HEK293T (cell line): Measurements from ENCODE around the gene IFFO2.
"Not testable (repeated sequence)": the region's sequence is repeated elsewhere in the genome, so short reads cannot be mapped to it uniquely, and the experiment has no call there.

Experiments used
- CTCF ChIA-PET: fragments of 350-600 bp; formaldehyde crosslinking; extraction: SDS; loops from one replicate; lab custom pipeline; 2021; ENCODE audit warnings: antibody characterized with exemption, inconsistent platforms; lab: Yijun Ruan, JAX
- POLR2A ChIA-PET: fragments of 350-600 bp; formaldehyde crosslinking; extraction: SDS; loops from one replicate; lab custom pipeline; 2020; ENCODE audit warnings: antibody characterized with exemption, inconsistent platforms; lab: Yijun Ruan, JAX
- DNase-seq: peaks from one replicate; pipeline ENCODE4 v3.0.0; 2012; ENCODE audit warnings: mixed read lengths; ENCODE audit errors: extremely low spot score
- ARNT ChIP-seq: fragments of 450-650 bp; IDR thresholded peaks from 2 replicates; pipeline ENCODE4 v1.6.1; 2017; ENCODE audit warnings: mild to moderate bottlenecking
- BHLHE40 ChIP-seq: fragments of 450-650 bp; IDR thresholded peaks from 2 replicates; pipeline ENCODE4 v1.6.1; 2016; ENCODE audit warnings: mild to moderate bottlenecking, moderate library complexity, borderline replicate concordance
- CTBP1 ChIP-seq: fragments of 450-650 bp; IDR thresholded peaks from 2 replicates; pipeline ENCODE4 v1.6.1; 2016; ENCODE audit warnings: borderline replicate concordance
- ELF4 ChIP-seq: fragments of 450-650 bp; IDR thresholded peaks from 2 replicates; pipeline ENCODE4 v1.6.1; 2017; ENCODE audit warnings: antibody characterized with exemption
- FOXA1 ChIP-seq: fragments of 450-650 bp; IDR thresholded peaks from 2 replicates; pipeline ENCODE4 v1.6.1; 2016; ENCODE audit warnings: mild to moderate bottlenecking
- FOXK2 ChIP-seq: fragments of 450-650 bp; IDR thresholded peaks from 2 replicates; pipeline ENCODE4 v1.6.1; 2016; ENCODE audit warnings: mild to moderate bottlenecking
- FOXM1 ChIP-seq: fragments of 450-650 bp; IDR thresholded peaks from 2 replicates; pipeline ENCODE4 v1.6.1; 2017; ENCODE audit warnings: mild to moderate bottlenecking, borderline replicate concordance
- HDGF ChIP-seq: fragments of 450-650 bp; IDR thresholded peaks from 2 replicates; pipeline ENCODE4 v1.6.1; 2017; ENCODE audit warnings: antibody characterized with exemption, borderline replicate concordance
- L3MBTL2 ChIP-seq: fragments of 450-650 bp; conservative IDR thresholded peaks from 2 replicates; pipeline ENCODE4 v1.6.1; 2016; ENCODE audit warnings: mild to moderate bottlenecking
- LEF1 ChIP-seq: fragments of 450-650 bp; IDR thresholded peaks from 2 replicates; pipeline ENCODE4 v1.6.1; 2017; ENCODE audit warnings: mild to moderate bottlenecking, borderline replicate concordance
- NFRKB ChIP-seq: fragments of 450-650 bp; IDR thresholded peaks from 2 replicates; pipeline ENCODE4 v1.6.1; 2016; ENCODE audit warnings: mild to moderate bottlenecking, moderate library complexity
- PKNOX1 ChIP-seq: fragments of 450-650 bp; IDR thresholded peaks from 2 replicates; pipeline ENCODE4 v1.6.1; 2016
- SP1 ChIP-seq: fragments of 450-650 bp; IDR thresholded peaks from 2 replicates; pipeline ENCODE4 v1.6.1; 2017
- SUZ12 ChIP-seq: fragments of 450-650 bp; IDR thresholded peaks from 2 replicates; pipeline ENCODE4 v1.6.1; 2016; ENCODE audit warnings: mild to moderate bottlenecking
- TARDBP ChIP-seq: fragments of 450-650 bp; IDR thresholded peaks from 2 replicates; pipeline ENCODE4 v1.6.1; 2016
- ZNF384 ChIP-seq: fragments of 450-650 bp; IDR thresholded peaks from 2 replicates; pipeline ENCODE4 v1.6.1; 2016

The IFFO2 gene

GRCh38 chr1:18870957-18871356, 85.5 kb downstream of the IFFO2 start:
- DNase-seq: no peak
- no peak for TF ChIP-seq CTBP1
- no peak for TF ChIP-seq LEF1
- TF ChIP-seq SUZ12: no peak
- TF ChIP-seq ELF4: no peak
- no peak for TF ChIP-seq BHLHE40
- TF ChIP-seq ARNT: no peak
- TF ChIP-seq FOXM1: no peak
- no peak for TF ChIP-seq FOXA1
- no peak for TF ChIP-seq NFRKB
- no peak for TF ChIP-seq ZNF384
- TF ChIP-seq PKNOX1: no peak
- no peak for TF ChIP-seq TARDBP
- no peak for TF ChIP-seq L3MBTL2
- no peak for TF ChIP-seq HDGF
- TF ChIP-seq SP1: no peak
- no peak for TF ChIP-seq FOXK2
- ChIA-PET POLR2A (no interaction called here), CTCF (no interaction called here)

DNA sequence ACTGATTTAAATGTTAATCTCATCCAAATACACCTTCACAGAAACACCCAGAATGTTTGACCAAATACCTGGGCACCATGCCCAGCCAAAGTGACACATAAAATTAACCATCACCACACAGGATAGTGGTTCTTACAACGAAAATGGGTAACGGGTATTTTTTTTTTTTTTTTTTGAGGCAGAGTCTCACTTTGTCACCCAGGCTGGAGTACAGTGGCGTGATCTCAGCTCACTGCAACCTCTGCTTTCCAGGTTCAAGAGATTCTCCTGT, 85.9 kb downstream of the IFFO2 start:
- CTCF ChIA-PET: not testable (repeated sequence)

DNA sequence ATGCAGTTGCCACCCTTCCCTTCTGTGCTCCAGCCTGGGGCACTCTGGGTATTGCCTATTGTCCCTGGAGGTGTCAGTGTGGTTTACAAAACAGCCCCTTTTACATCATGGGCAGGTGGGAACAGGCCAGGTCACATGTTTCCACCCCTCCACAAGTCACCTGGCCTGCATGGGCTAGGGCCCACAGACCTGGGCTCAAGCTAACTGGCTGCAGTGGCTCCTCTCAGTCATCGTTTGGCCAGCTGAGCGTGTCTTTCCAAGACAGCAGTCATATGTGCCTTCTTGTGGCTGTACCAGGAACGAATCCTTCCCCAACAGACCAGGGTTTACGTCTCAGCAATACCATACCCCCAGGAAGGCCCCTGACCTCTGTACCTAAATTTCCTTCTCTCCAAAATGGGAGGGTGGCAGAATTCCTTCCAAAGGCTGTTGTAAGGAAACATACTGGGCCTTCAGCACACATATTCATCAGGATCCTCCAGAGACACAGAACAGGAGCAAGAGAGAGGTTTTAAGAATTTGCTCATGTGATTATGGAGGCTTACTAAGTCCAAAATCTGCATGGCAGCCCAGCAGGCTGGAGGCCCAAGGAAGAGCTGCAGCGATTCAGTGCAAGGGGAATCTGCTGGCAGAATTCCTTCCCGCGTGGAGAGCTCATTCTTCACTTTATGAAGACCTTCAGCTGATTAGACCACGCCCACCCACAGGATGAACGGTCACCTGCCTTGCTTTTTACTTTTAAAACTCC, 86.5 kb downstream of the IFFO2 start:
- DNase-seq: no peak
- TF ChIP-seq FOXA1 (no peak), L3MBTL2 (no peak), SP1 (no peak), ZNF384 (no peak), PKNOX1 (no peak), CTBP1 (no peak), FOXK2 (no peak), TARDBP (no peak)
- ChIA-PET POLR2A (no interaction called here), CTCF (interaction anchor here (1.3 kb wide), 1 partner anchor 273 kb away, joined by 6 read pairs; no protein-coding TSS in a partner anchor)

More for the DNA sequence above, 85.9 kb downstream of the IFFO2 start:
- POLR2A ChIA-PET, DNase-seq: not testable (repeated sequence)

GRCh38 chr1:18868801-18869424, 87.6 kb downstream of the IFFO2 start:
- no peak for DNase-seq
- no peak for TF ChIP-seq ZNF384
- no peak for TF ChIP-seq NFRKB
- ChIA-PET POLR2A (no interaction called here), CTCF (interaction anchor here (0.6 to 1.3 kb wide), 2 partner anchors 272 to 410 kb away, joined by 3 to 6 read pairs; no protein-coding TSS in a partner anchor)

- ChIA-PET POLR2A (no interaction called here), CTCF (no interaction called here)
- no peak for DNase-seq
- TF ChIP-seq PKNOX1 (no peak), L3MBTL2 (no peak), HDGF (no peak), SP1 (no peak), FOXK2 (no peak), BHLHE40 (no peak), ARNT (no peak), CTBP1 (no peak), TARDBP (no peak), ELF4 (no peak), ZNF384 (no peak), FOXM1 (no peak)
Measured at GRCh38 chr1:18868354-18868753, 88.1 kb downstream of the IFFO2 start.

- no peak for DNase-seq
- ChIA-PET CTCF (no interaction called here), POLR2A (no interaction called here)
- no peak for TF ChIP-seq BHLHE40
- TF ChIP-seq HDGF: no peak
- no peak for TF ChIP-seq PKNOX1
- TF ChIP-seq FOXM1: no peak
- no peak for TF ChIP-seq FOXK2
- TF ChIP-seq SUZ12: no peak
- no peak for TF ChIP-seq CTBP1
- TF ChIP-seq ZNF384: no peak
- no peak for TF ChIP-seq SP1
- TF ChIP-seq TARDBP: no peak
Measured at GRCh38 chr1:18866846-18867245, 89.6 kb downstream of the IFFO2 start.
